GM21619 (cell line): ENCODE measurements around the gene SELENOV.

Experiments
- ATAC-seq: cut with Tn5 transposase; IDR thresholded peaks from one replicate; pipeline ENCODE4 v1.9.1; 2021; ENCODE audit not compliant: unreplicated experiment

Gene SELENOV

DNA sequence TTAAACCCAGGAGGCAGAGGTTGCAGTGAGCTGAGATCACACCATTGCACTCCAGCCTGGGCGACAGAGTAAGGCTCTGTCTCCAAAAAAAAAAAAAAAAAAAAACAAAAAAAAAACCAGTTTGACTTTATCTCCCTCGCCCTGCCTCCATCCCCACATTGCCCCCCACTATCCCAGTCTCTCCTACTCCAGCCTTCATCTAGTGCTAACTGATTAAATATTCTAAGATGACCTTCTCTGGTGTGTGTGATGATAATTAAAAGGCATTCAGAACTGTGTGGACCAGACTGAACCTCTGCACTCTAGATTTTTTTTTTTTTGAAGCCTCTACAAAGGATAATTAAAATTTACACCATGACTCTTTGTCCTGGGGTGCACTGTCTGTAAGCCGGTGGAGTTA lies 22.2 kb upstream of the SELENOV start:
- no peak for ATAC-seq

DNA sequence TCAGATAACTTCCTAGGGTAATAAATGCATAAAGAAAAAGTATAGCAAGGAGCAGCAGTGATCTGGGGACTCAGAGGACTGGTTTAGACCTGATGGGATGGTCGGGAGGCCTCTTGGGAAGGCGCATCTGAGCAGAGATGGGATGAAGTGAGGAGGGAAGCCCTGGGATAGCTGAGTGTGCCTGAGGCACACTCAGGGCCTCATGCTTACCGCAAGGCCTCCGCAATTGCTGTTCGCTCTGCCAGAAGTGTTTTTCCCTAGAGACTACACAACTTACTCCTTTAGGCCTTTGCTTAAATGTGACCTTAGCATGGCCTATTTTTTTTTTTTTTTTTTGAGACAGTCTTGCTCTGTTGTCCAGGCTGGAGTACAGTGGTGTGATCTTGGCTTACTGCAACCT lies 20.3 kb upstream of the SELENOV start:
- no peak for ATAC-seq

DNA sequence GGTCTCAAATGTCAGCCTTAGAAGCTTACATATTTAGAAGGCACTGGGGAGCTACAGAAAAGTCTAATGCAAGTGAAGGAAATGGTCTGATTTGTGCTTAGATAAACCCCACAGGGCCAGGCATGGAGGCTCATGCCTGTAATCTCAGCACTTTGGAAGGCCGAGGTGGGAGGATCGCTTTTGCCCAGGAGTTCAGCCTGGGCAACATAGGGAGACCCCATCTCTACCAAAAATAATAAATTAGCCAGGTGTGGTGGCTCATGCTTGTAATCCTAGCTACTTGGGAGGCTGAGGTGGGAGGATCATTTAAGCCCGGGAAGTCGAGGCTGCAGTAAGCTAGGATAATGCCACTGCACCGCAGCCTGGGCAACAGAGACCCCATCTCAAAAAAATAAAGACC lies 18.9 kb upstream of the SELENOV start:
- ATAC-seq, result no peak

DNA sequence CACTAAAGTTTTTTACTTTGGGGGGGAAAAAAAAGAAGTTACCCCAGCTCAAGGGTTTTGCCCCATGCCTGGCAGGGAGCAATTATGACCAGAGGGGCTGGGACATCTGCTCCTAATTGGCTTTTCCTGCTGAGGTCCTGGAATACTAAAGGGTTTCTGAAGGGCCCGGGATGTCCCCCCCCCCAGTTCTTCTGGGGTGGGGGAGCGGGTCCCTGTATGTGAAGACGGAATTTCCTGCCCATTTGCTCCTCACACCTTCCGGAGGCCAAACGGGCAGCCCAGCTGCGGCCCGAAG lies 17.3 kb upstream of the SELENOV start:
- no peak for ATAC-seq

GRCh38 chr19:39497996-39498797 lies 16.7 kb upstream of the SELENOV start:
- no peak for ATAC-seq

- no peak for ATAC-seq
Observed at GRCh38 chr19:39498798-39499642, 15.9 kb upstream of the SELENOV start, which contains the start of gene DLL3. TSS of gene DLL3 (plus strand) at chr19:39498947. CDS start at chr19:39498975, 28 bp downstream.

GRCh38 chr19:39499932-39500331 lies 15.0 kb upstream of the SELENOV start:
- ATAC-seq, result no peak

DNA sequence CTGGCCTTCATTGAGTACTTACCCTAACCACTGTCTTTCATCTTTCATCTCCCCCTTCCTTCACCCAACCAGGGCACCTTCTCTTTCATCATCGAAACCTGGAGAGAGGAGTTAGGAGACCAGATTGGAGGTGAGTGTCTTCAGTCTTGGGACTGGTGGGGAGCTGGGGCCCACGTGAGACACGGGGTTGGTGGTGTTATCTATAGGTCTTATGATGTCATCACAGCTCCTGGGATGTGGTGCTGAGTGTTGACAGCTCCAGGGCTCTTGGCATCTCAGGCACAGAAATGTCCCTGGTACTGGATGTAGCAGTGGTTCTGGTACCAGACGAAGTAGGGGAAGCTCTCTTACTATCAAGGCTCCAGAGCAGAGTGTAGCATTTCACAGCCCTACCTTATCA lies 14.4 kb upstream of the SELENOV start:
- no peak for ATAC-seq

DNA sequence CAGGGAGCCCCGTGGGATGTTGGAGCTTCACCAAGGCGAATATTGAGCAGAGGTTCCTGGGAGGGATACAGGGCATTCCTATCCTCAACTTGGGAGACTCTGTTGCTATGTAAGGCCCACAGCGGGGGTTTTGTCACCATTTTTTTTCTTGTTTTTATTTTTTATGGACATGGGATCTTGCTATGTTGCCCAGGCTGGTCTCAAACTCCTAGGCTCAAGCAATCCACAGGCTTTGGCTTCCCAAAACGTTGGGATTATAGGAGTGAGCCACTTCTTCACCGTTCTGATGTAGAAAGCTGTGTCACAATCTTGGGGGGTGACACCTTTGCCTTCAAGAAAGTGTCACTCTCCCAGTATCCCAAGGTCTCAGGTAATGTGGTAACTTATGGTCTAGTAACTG lies 13.6 kb upstream of the SELENOV start:
- ATAC-seq, result no peak

- no peak for ATAC-seq
Observed at GRCh38 chr19:39502640-39503417, 12.1 kb upstream of the SELENOV start.

DNA sequence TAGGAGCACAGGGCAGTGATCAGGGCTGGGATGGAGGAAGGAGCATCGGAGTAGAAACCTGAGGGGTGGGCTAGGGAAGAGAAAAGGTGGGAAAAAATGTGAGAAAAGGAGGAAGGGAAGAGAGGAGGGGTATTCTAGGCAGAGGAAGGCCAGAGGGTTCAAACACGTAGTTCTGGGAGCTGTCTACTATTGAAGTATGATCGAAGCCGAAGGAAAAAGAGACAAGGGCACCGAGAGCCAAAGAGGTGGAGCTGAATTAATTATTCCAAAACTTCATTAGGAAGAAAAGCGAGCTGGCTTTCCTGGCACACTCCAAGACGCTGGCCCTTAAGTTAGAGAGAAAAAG lies 8.4 kb upstream of the SELENOV start:
- ATAC-seq, result no peak

DNA sequence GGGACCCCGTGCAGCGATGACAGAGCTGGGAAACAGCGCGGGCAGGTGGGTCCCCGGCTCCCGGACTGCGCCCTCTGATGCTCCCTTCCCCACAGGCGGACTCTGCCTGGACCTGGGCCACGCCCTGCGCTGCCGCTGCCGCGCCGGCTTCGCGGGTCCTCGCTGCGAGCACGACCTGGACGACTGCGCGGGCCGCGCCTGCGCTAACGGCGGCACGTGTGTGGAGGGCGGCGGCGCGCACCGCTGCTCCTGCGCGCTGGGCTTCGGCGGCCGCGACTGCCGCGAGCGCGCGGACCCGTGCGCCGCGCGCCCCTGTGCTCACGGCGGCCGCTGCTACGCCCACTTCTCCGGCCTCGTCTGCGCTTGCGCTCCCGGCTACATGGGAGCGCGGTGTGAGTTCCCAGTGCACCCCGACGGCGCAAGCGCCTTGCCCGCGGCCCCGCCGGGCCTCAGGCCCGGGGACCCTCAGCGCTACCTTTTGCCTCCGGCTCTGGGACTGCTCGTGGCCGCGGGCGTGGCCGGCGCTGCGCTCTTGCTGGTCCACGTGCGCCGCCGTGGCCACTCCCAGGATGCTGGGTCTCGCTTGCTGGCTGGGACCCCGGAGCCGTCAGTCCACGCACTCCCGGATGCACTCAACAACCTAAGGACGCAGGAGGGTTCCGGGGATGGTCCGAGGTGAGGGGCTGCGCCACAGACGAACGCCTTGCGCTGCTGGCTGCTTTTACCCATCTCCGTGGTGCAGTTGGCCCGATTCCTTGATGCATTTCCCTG lies 7.8 kb upstream of the SELENOV start:
- no peak for ATAC-seq

GRCh38 chr19:39507715-39508364 lies 7.1 kb upstream of the SELENOV start:
- ATAC-seq, result no peak

DNA sequence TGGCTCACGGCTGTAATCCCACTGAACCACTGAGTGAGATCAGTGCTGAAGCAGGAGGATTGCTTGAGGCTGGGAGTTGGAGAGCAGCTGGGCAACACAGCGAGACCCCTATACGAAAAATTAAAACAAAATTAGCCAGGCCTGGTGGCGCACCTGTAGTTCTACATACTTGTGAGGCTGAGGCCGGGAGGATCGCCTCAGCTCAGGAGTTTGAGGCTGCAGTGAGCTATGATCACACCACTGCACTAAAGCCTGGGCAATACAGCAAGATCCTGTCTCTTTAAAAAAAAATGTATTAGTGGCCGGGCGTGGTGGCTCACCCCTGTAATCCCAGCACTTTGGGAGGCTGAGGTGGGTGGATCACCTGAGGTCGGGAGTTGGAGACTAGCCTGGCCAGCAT lies 6.3 kb upstream of the SELENOV start:
- ATAC-seq, result no peak

DNA sequence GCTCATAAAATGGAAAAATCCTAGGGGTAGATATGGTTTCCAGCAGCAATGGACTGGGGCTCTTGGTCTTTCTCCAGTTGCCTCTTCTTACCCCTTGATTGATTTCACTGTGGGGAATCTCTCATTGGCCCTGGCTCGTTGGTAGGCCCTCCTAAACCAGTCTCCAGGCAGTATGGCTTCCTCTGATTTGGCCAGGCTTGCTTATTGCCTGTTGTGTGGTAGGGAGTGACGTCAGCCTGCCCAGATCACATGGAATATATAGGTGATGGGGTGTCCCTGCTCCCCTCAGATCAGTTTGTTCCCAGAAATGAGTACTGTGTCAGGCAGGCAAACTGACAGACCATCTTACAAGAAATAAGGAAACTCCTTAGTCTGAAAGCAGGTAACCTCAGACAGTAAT lies 5.7 kb upstream of the SELENOV start:
- no peak for ATAC-seq

DNA sequence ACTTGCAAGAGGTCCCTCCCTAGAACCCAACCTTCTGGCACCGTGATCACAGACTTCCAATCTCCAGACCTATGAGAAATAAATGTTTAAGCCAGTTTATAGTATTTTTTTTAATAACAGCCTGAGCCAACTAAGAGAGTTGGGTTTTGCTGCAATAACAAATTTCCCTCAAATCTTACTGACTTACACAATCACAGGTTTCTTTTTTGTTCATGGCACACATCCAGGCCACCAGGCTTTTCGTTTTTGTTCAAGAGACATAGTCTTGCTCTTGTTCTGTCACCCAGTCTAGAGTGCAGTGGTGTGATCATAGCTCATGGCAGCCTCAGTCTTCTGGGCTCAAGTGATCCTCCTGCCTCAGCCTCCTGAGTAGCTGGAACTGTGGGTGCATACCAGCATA lies 2.0 kb upstream of the SELENOV start:
- ATAC-seq, result no peak

DNA sequence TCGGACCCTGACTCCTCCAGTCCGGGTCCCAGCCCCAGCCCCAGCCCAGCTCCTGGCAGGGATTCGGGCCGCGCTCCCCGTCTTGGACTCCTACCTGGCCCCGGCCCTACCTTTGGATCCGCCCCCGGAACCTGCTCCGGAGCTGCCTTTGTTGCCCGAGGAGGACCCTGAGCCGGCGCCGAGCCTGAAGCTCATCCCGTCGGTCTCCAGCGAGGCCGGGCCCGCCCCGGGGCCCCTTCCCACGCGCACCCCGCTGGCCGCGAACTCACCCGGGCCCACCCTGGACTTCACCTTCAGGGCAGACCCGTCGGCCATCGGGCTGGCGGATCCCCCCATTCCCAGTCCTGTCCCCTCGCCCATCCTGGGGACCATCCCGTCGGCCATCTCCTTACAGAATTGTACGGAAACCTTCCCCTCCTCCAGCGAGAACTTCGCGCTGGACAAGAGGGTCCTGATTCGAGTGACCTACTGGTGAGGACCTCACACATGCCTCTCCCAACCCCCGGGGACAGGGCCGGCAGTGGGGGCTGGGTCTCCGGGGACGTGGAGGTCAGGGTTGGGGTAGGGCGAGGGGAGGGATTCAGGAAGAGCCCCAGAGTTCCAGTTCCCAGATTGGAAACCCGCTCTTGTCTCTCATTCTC lies 732 bp downstream of the SELENOV start:
- no peak for ATAC-seq

DNA sequence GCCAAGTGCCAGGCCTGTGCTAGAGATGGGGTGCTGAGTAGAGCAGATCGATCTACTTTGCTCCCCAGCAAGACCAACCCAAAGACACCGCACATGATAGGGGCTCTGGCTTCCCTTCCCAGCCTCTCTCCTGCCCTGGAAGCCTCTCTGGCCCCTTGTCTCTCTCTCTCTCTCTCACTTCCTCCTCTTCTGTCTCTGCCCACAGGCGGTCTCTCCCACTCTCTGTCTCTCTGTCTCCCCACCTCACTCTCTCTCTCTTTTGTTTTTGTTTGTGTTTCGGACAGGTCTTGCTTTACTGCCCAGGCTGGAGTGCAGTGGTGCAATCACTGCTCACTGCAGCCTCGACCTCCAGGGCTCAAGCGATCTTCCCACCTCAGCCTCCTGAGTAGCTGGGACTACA lies 1.3 kb downstream of the SELENOV start:
- no peak for ATAC-seq

DNA sequence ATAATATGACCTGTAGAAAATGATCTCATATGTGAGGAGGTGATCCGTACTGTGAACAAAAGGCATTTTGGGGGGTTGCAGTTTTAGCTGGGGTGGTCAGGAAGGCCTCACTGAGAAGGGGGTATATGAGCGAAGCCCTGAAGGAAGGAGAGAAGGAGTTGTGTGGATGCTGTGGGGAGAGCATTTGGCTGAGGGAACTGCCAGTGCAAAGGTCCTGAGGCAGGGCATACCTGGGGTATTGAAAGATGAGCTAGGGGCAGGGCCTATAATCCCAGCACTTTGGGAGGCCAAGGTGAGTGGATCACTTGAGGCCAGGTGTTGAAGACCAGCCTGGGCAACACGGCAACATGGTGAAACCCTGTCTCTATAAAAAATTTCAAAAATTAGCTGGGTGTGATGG lies 2.5 kb downstream of the SELENOV start:
- no peak for ATAC-seq

DNA sequence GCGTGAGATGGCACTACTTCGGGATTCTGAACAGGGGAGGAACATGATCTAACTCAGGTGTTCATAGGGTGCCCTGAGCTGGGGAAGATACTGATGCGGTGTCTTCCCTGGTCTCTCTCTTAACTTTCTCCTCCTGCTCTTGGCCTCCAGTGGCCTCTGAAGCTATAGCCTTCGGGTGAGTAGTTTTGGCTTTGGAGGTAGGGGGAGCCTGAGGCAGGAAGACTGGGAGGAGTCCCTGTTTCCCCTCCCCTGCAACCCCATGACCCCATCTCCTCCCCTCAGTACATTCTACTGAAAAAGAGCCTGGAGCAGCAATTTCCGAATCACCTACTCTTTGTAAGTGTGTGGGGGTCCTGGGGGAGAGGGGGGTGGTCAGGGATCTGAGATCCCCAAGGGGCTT lies 3.5 kb downstream of the SELENOV start:
- no peak for ATAC-seq
